Urothelium cell line (cell line): ENCODE measurements around the gene KRTAP5-7.

Experiments
- DNase-seq: peaks from one replicate; pipeline ENCODE4 v3.0.0; 2011; ENCODE audit warnings: low spot score, mixed read lengths
- FAIRE-seq: peaks from 2 replicates; lab custom pipeline; 2011; peaks lifted over from hg19 to GRCh38; lab: Jason Lieb, UNC

Gene KRTAP5-7

DNA sequence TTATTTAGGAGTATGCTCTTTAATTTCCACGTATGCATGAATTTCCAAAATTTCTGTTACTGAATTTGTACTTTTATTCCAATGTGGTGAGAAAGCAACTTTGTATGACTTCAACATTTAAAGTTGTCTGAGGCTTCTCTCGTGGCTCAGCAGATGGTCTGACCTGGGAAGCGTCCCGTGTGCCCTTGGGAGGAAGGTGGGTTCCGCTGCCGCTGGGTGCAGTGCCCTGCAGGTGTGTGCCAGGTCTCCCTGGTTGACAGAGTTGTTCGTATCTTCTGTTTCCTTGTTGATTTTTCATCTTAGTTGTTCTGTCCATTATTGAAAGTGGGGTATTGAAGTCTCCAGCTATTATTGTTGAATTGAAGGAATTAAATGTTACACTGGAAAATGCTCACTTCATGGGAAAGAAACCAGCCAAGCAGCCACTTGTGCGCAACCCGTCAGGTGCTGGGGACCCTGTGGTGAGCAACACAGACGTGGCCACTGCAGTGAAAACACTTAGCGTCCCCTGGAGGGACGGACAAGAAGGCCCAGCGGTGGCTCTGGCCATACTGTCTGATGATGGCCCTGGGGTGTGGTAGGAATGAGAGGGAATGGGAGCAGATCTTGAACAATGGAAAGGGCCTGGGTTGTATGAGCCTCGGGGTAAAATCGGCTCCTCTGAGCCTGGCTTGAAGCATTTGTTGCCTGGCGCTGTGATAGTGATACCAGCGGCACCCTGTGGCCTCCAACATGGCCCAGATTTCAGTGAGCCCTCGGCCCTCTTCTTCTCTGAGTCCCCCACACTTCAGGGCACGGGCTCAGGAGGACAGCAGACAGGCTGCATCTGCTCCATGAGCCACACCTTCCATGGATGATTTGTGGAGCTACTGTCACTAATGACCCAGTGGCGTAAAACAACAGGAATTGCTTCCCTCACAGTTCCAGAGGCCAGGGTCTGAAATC, 31.5 kb upstream of the KRTAP5-7 start:
- FAIRE-seq (no peak), DNase-seq (no peak)

DNA sequence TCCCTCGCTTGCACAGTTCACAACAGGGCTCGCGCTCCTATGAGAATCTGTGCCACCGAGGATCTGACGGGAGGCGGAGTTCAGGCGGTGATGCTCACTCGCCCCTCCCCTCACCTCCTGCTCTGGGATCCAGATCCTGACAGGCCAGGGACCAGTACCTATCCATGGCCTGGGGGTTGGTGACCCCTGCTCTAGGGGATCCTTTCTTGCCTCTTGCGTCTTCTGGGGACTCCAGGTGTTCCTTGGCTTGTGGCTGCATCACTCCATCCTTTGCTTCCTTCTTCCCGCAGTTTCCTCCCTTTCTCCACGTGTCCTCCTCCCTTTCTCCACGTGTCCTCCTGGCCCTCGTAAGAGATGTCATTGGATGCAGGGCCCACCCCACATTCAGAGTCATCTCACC, 30.6 kb upstream of the KRTAP5-7 start:
- DNase-seq: no peak
- FAIRE-seq: no peak

DNA sequence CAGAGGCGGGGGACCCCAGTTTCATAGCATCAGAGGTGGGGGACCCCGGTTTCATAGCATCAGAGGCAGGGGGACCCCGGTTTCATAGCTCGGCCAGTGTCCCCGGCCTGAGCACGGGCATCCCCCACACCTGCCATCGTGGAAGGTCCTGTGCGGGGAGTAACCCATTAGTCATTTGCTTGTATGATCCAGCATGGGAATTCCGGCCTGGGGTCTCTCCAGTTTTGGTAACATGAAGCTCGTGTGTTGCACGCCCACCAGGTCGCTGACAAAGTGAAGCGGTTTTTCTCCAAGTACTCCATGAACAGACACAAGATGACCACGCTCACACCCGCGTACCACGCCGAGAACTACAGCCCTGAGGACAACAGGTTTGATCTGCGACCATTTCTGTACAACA, 29.0 kb upstream of the KRTAP5-7 start:
- no peak for DNase-seq
- no peak for FAIRE-seq

DNA sequence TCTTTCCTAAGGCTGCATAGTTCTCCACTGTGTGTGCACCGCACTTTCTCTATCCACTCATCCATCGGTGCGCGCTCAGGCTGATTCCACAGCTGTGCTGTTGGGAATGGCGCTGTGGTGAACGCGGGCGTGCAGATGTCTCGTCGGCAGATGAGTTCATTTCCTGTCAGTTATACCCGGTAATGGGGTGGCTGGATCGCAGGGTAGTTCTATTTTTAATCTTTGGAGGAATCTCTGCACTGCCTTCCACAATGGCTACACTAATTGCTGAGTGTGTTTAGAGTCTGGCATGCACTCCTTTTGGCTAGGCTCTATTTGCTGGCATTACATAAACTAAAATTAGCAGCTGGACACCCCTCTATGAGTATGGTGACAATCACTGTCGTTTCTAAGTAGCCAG, 27.9 kb upstream of the KRTAP5-7 start:
- FAIRE-seq: no peak

DNA sequence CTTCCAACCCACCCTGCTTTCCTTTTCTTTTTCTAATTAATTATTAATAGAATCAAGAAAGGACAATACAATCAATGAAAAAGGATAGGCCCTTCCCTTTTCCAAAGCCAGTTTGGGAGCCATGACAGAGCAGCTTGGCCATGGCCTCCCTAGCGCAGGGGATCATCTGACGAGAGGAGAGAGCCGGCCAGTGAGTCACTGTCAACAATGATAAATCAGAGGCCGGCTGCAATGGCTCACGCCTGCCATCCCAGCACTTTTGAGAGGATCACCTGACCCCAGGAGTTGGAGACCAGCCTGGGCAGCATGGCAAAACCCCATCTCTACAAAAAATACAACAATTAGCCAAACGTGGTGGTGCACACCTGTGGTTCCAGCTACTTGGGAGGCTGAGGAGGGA, 27.5 kb upstream of the KRTAP5-7 start:
- FAIRE-seq (no peak), DNase-seq (no peak)

More for the DNA sequence above, 27.9 kb upstream of the KRTAP5-7 start:
- DNase-seq: no peak

DNA sequence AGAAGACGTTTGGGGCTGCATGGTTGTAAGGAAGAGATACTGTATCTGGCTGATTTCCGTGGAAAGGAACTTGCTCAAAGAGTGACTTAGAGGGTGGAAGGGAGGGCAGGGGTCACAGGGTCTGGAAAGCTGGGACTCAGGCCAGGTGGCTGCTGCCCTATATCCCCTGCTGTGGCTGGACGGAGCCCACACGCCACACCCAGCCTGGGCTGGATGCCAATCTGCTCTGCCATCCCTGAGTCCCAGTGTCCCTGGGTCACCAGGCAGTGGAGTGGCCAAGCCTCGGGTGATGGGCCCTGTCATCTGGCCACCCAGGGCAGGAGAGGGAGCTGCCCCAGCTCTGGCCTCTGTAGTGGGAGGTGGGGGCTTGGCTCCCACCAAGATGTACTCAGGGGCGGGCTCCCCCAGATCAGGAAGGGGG, 26.5 kb upstream of the KRTAP5-7 start:
- FAIRE-seq (no peak), DNase-seq (no peak)

DNA sequence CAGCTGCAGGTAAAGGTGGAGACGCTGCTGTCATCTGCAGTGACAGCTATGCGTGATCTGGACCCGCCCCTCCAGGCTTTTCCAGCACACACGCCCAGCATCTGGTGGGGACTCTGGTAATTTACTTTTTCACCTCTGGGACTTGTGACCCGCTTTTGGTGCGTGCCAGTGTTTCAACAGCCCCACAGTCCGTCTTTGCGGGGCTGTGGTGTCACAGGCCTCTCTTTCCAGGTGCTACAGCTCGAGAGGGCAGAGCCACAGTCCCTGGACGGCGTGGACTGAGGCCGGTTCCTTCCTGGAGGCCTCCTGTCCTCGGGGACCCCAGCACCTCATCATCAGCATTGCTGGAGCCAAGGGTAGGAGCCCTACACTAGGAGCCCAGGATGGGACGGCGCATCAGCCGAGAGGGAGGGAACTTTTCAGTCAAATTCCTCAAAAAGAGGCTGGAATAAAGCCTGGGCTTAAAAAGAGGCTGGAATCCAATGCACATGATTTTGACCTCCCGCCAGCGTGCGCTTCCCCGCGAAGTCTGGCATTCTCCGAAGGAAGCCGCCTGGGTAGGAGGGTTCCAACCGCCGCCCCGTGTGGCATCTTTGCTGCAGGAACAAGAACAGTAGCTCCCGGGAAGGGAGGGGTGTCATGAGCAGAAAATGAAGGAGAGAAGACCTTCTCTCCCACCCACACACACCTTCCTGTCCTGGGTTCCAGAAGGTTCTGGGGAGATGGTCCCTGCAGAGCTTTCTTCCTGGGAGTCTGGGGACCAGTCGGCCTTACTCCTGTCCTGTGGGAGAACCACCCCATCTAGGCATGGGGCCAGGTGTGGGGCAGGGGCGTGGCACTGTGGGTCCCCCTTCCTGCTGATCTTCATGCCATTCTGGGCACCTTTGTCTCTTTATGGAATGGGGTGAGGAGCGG, 25.7 kb upstream of the KRTAP5-7 start:
- DNase-seq (no peak), FAIRE-seq (no peak)

DNA sequence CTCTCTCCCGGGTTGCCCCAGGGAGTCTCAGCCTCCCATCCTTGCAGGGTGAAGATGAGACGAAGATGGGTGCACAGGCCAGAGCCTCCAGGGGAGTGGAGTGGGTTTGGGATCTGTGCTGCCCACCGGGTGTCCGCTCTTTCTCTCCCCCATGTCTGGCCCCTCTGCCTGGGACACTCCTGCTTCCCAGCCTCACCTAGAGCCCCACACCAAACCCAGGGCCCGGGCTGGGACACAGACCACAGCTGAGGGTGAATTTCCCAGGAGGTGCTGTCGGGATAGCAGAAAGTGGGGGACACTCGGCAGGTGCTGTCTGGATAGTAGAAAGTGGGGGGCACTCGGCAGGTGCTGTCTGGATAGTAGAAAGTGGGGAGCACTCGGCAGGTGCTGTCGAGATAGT, 25.0 kb upstream of the KRTAP5-7 start:
- FAIRE-seq: no peak

DNA sequence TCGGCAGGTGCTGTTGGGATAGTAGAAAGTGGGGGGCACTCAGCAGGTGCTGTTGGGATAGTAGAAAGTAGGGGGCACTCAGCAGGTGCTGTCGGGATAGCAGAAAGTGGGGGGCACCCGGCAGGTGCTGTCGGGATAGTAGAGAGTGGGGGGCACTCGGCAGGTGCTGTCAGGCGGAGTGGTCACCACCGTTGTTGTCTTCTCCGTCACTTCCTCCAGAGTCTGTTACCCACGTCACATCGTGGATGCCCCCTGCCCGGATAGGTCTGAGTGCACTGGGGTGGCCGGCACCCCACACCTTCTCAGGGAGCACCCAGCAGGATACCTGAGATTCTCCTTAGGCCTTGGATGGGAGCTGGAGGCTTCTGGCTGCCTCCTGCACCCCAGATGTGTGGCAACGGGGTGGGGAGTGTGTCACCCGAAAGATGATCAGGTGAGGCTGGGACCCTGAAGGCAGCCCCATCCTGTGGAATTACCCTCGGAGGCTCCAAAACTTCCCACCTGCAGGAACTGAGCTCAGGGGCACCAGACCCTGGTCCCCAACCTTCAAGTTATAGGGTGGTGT, 24.1 kb upstream of the KRTAP5-7 start:
- DNase-seq (no peak), FAIRE-seq (no peak)

More for the DNA sequence above, 25.0 kb upstream of the KRTAP5-7 start:
- no peak for DNase-seq

DNA sequence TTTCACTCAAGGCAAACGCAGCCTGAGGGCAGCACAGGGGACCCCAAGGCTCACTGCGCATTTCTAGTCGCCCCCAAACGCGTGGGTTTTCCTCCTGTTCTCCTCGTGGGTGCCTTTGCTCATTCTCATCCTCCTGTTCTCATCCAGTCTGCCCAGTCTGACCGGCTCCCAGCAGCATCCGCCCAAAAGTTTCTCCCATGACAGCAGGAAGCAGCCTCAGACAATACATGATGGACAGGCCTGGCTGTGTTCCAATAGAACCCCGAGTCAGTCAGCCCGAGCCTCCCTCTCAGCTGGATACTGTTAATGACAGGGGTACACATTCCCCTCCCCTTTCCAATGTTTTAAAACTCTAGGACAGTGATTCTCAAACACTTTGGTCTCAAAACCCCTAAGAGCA, 22.5 kb upstream of the KRTAP5-7 start:
- DNase-seq (no peak), FAIRE-seq (no peak)

DNA sequence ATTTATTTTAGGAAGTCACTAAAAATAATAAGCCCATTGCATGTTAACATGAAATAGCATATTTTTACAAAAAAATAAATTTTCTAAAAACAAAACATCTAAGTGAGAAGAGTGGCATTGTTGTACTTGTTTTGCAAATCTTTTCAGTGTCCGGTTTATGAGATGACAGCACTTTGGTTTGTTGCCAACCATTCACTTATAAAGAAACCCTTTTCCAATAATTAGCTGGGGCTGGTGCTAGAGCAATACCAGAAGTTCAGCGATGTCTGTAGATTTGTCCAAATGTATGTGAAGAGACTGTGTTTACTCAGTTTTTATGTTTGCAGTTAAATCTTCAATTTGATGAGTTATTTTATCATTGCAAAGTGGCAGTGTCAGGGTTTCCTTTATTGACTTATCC, 22.1 kb upstream of the KRTAP5-7 start:
- FAIRE-seq: no peak
- DNase-seq: no peak

DNA sequence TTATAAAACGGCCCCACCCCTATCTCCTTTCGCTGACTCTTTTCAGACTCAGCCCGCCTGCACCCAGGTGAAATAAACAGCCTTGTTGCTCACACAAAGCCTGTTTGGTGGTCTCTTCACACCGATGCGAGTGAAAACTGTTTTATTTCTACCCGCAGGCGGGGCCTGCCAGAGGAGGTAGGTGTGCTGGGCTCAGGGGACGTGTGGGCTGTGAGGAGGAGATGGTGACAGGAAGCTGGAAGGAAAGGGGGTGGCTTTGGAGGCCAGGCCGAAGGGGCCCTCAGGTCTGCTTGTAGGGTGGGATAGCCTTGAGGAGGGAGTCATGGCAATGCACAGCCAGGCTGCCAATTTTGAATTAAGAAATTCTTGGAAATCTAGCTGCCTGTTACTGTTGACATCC, 21.3 kb upstream of the KRTAP5-7 start:
- FAIRE-seq (no peak), DNase-seq (no peak)

DNA sequence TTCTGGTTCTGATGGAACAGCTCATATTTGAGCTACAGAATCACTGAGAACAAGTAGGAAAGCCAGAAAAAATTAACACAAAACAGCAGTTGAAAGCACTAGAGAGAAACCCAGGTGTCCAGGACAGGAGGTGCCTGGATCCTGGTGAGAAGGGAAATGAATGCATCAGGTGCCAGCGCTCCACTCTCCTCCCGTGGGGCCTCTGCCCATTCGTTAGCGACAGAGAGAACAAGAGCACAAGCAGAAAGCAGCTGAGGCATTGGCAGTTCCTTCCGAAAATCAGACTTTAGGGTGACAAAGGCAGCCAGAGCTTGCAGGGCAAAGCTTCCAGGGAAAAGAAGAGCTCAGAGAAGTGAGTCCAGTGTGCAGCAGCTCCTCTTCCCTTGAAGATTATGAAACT, 20.0 kb upstream of the KRTAP5-7 start:
- DNase-seq (no peak), FAIRE-seq (no peak)

DNA sequence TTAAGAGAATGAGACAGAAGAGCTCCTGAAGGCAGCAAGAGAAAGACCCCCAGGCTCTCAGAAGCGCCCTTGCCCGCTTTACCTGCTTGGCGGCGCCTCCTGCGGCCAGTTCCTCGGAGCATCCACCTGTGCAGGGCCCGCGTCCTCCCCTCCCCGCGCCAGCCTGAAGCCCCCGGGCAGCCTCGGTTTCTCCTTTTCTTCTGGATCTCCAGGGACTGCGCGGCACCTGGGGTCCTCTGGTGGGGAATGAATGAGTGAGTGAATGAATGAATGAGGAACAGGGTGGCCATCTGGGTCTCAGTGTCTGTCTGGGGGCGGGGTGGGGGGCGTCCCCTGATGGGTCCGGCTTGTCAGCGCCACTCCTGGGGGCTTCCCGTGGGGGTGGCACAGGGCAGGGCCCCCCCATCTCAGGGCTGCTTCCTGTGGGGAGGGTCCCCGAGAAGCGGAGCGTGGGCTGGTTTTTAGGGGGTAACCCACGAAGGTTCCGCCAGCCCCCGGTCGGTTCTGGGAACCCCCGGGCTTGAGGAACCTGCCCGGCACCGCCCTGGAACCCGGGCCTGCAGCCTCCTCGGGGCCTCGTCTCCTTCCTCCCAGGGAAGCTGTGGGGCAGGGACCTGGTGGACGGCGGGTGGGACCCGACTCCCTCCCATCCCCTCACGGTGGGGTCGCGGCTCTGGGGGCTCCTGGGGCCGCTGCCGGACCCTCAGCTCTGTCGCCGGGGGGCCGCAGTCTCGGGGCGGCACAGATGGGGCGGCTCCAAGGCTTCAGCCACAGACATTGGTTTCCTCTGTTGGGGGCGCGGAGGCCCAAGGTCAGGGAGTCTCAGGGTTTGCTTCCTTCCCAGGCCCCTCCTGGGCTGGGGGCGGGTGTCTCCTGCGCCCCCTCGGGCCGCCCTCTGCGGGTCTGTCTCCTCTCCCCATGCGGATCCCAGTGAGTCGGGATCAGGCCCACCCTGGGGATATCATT, 8.3 kb upstream of the KRTAP5-7 start:
- FAIRE-seq (no peak), DNase-seq (no peak)

DNA sequence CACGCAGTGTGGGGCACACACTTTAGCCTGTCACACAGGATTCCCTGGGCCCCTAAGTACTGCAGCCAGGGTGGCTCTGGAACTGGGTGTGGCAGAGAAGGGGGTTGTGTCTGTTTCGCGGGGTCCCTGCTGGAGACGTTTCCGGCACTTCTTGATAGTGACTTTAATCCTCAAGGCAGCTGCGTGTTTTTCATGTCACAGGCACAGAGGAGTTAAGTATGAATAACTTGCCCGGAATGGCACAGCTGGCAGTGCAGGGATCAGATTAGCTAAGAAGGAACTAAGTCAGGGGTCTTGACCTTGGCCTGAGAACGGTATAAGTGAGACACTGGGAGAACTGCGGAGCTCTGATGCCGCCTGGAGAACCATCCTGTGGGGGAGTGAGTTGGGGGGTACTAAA, 7.5 kb upstream of the KRTAP5-7 start:
- FAIRE-seq: no peak

DNA sequence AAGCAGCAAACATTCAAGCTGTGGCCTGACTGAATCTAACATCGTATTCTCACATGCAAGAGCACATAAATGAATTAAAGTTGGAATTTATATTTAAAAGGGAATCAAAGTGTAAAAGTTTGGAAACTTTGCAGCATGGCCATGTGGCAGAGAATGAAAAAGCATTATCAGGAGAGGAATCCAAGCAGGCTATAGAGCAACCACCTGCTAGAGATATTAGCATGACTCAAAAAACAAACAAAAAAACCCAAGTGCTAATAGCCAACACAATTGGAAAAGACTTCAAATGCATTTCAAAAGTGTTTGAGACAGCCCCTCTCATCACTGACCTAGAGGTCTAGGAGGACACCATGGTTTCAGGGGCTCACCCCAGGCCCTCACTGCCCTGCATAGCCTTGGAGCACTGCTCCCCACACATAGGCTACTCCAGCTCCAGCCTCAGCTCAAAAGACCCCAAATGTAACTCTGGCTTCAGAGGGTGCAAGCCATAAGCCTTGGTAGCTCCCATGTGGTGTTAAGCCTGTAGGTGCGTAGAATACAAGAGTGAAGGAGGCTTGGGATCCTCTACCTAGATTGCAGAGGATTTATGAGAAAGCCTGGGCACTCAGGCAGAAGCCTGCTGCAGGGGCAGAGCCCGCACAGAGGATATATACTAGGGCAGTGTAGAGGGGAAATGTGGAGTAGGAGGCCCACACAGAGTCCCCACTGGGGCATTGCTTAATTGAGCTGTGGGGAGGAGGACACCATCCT, 1.7 kb upstream of the KRTAP5-7 start:
- no peak for DNase-seq
- FAIRE-seq: no peak

More for the DNA sequence above, 7.5 kb upstream of the KRTAP5-7 start:
- no peak for DNase-seq

DNA sequence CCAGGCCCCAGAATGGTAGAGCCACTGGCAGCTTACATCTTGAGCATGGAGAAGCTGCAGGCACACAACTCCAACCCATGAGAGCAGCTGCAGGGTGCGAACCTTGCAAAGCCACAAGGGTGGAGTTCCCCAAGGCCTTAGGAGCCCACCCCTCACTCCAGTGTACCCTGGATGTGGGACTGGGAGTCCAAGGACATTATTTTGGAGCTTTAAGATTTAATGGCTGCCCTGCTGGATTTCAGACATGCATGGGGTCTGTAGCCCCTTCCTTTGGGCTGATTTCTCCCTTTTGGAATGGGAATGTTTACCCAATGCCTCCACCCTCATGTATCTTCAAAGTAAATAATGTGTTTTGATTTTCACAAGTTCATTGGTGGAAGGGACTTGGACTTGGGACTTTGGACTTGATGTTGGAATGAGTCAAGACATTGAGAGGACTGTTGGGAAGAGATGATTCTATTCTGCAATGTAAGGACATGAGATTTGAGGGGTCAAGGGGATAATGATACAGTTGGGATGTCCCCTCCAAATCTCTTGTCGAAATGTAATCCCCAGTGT, 1.1 kb upstream of the KRTAP5-7 start:
- FAIRE-seq: no peak
- no peak for DNase-seq

DNA sequence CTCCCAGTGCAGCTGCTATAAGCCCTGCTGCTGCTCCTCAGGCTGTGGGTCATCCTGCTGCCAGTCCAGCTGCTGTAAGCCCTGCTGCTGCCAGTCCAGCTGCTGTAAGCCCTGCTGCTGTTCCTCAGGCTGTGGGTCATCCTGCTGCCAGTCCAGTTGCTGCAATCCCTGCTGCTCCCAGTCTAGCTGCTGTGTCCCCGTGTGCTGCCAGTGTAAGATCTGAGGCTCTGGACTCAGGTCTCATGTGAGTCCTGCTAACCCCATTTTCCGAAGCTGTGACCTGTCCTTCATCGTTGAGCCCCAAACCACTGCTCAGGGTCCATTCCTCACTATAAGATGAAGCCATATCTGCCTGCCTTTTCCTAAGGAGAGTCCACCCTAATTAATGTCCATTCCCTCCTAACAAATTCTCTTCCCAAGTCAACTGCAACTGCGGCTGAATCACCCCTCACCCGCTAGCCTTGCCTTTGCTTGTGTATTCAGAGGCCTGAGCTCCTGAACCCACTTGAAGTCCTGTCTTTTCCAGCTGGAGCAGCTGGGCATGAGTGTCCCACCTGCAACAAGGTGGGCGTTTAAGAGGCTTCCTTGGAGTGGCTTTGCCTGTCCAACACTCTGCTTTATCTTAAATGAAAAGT, 626 bp downstream of the KRTAP5-7 start:
- no peak for DNase-seq
- FAIRE-seq: no peak

DNA sequence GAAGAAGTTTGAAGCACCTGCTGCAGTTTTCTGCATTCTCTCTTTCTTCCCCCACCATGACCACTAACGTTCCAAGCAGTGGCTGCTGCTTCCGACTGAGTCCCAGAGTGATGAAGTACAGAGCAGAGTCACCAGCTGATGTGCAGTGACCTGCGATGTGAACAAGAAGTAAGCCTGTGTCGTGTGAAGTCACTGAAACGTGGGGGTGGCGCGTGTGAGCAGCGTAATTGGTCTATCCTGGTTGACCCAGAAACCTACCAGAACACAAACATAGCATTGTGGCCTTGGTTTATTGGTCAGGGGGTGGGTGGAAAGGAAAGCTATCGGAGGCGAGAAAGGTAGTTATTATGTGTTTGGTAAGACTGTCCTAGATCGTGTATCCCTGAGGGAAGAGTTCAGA, 3.5 kb downstream of the KRTAP5-7 start:
- DNase-seq: no peak
- no peak for FAIRE-seq
